Adrenal gland (tissue), 12 donors: Measurements from ENCODE around the gene SDK2. TPM values are rescaled to one million over a fixed set of nuclear protein-coding genes. Genes with fewer than 3 reads are reported as not detected.
"Not testable (repeated sequence)": the region's sequence is repeated elsewhere in the genome, so short reads cannot be mapped to it uniquely, and the experiment has no call there.

Source experiments
- DNase-seq, 7 donors: peaks; one replicate each; pipeline ENCODE4 v3.0.0-alpha.2; 2019 to 2020
- H3K27ac ChIP-seq, 5 donors: fragments of 200-600 bp; sonication (generic) in 4 of 5; 1 replicate in 3 of 5; 2 replicates in 2 of 5; pipeline versions ENCODE4 v1.5.1 to v1.8.0; 2016 to 2020; ENCODE audit warnings: mild to moderate bottlenecking in 1 of 5
- H3K27me3 ChIP-seq: fragments of 200-600 bp; 2 replicates; pipeline ENCODE4 v1.8.0; 2021
- H3K36me3 ChIP-seq, 2 donors: fragments of 200-600 bp; replicated peaks in 1 of 2; 1 replicate in 1 of 2; 2 replicates in 1 of 2; pipeline versions ENCODE4 v1.5.1 to v1.8.0; 2018 to 2022
- H3K4me1 ChIP-seq, 2 donors: fragments of 200-600 bp; replicated peaks in 1 of 2; 1 replicate in 1 of 2; 2 replicates in 1 of 2; pipeline versions ENCODE4 v1.5.1 to v1.8.0; 2018 to 2021
- H3K4me3 ChIP-seq, 4 donors: fragments of 200-600 bp; sonication (generic) in 3 of 4; one replicate each; pipeline ENCODE4 v1.5.1; 2016 to 2018
- H3K9me3 ChIP-seq, 3 donors: fragments of 200-600 bp; sonication (generic) in 1 of 3; replicated peaks in 1 of 3; 1 replicate in 2 of 3; 2 replicates in 1 of 3; pipeline versions ENCODE4 v1.5.1 to v1.8.0; 2016 to 2021
- POLR2A ChIP-seq, 2 donors: fragments of 450-650 bp; IDR thresholded peaks; one replicate each; pipeline ENCODE4 v1.6.1; 2017; ENCODE audit warnings: antibody characterized with exemption in 2 of 2, mild to moderate bottlenecking in 2 of 2, moderate library complexity in 1 of 2
- WGBS, 4 donors: extraction: QIAGEN DNeasy Blood & Tissue Kit in 2 of 4; methylation state at CpG; one replicate each; pipeline versions ENCODE4 v1.1.5 to v1.1.7; 2013 to 2017; 5-methylcytosine and 5-hydroxymethylcytosine counted together
- intact Hi-C, 2 donors: fragments of 100-400 bp; cut with DNase I; formaldehyde crosslinking; loops; one replicate each; pipeline versions ENCODE4 v1.14.1 to v1.15.0; 2022 to 2023
- polyA plus RNA-seq, 3 donors: library from polyadenylated mRNA; stranded (reverse); fragments of 200-250 nt in 2 of 3; fragments of 350-450 nt in 1 of 3; fragmentation: Illumina TruSeq in 1 of 3; extraction: RNeasy Lipid Tissue Mini Kit (QIAGEN cat#74804) in 1 of 3; gene quantifications; one replicate each; pipeline ENCODE4 v1.2.3, GENCODE V29; 2013 to 2014
- total RNA-seq, 9 donors: library from RNA; depleted of rRNA in 4 of 9; stranded (reverse); fragments of >200 nt in 4 of 9; fragments of 120-200 nt in 1 of 9; fragmentation: NEBNext Ultra II Directional in 1 of 9; extraction: Animal tissue kit (Norgen Biotek cat#: 25700) in 1 of 9; gene quantifications; one replicate each; pipeline versions ENCODE4 v1.1.0 to v1.2.4, GENCODE V29; 2013 to 2023
- TF ChIP-seq, protein P1 (sequence below), 6 experiments: fragments of 450-650 bp in 4 of 6; fragments of 200-600 bp in 2 of 6; sonication (generic) in 1 of 6; IDR thresholded peaks; 1 replicate in 5 of 6; 2 replicates in 1 of 6; pipeline versions ENCODE4 v1.5.1 to v1.8.0; 2016 to 2021; ENCODE audit warnings: antibody characterized with exemption in 6 of 6, mild to moderate bottlenecking in 2 of 6, moderate library complexity in 1 of 6
- donor health status: healthy with polysubstance abuse.
- donor health status: Bipolar disorder and iron deficiency.
- donor health status: DM: yes; HTN: yes; CAD: no.
- donor health status: DM: no; HTN: no; CAD: no.
- donor health status: DM: no; HTN: no; CAD: no.
- donor health status: DM: yes; HTN: yes; CAD: no.

Gene SDK2
- total and polyA plus RNA-seq, 12 donors: 0.27 to 2.1 (median 0.84) TPM

DNA sequence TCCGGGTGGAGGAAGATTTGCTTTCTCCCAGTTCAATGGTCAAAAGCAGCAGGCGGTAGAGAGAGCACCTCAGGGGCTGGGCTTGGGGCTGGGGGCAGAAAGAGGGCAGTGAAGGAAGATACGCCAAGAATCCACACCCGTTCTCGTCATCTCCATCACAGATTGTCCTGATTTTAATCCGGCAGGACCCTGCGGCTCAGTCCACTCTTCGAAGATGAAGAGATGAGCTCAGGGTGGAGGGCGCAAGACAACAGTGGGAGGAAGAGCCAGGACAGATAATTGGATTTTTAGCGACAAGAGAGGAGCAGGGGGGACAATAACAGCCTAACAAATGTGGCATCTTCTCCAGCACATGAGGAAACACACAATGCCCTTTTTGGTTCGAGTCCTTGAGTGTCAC is 165.9 kb downstream of the SDK2 start:
- H3K27ac ChIP-seq: no peak overlapping the region
- DNase-seq: no peak
- peaks cover 0 to 5% of the 10 kb centered on the region in 2 donors for H3K4me1 ChIP-seq
- intact Hi-C loops: loop anchor here in 1 of 2 donors (10.0 kb wide), 1 partner anchor 56 kb away; no protein-coding TSS in a partner anchor
- 68 to 70% (median 69%) methylated on average over 11 of the region's 11 CpGs for WGBS, 4 donors
- no peak for TF ChIP-seq POLR2A (IDR thresholded peaks at IDR 0.05)
- TF ChIP-seq, protein P1, sequence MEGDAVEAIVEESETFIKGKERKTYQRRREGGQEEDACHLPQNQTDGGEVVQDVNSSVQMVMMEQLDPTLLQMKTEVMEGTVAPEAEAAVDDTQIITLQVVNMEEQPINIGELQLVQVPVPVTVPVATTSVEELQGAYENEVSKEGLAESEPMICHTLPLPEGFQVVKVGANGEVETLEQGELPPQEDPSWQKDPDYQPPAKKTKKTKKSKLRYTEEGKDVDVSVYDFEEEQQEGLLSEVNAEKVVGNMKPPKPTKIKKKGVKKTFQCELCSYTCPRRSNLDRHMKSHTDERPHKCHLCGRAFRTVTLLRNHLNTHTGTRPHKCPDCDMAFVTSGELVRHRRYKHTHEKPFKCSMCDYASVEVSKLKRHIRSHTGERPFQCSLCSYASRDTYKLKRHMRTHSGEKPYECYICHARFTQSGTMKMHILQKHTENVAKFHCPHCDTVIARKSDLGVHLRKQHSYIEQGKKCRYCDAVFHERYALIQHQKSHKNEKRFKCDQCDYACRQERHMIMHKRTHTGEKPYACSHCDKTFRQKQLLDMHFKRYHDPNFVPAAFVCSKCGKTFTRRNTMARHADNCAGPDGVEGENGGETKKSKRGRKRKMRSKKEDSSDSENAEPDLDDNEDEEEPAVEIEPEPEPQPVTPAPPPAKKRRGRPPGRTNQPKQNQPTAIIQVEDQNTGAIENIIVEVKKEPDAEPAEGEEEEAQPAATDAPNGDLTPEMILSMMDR (IDR thresholded peaks at IDR 0.05): no peak
- H3K9me3 ChIP-seq: no peaks in the 10 kb centered on the region
- no peaks in the 10 kb centered on the region for H3K36me3 ChIP-seq
- H3K4me3 ChIP-seq: no peak overlapping the region
- H3K27me3 ChIP-seq: no peaks in the 10 kb centered on the region

DNA sequence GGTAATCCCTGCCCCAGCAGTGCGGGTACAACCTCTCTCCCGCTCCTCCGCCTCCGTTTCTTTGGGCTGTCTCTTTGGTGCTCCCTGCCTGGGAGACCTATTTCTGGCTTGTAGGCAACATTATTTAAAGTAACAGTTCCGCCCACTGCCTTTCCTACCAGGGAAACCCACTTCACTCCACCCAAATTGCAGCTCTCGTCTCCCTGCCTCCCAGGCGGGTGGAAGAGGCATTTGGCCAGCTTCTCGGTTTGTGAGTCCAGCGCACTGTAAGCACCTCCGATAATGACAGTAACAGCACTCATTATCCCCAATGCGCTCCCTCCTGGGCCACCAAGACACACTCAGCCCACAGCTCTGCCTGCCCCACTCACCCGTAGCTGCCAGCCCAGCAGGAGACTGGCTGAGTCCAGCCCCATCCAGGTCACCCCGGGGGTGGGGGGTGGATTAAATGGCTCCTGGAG is 167.3 kb downstream of the SDK2 start:
- H3K36me3 ChIP-seq: no peaks in the 10 kb centered on the region
- WGBS, 4 donors: 59 to 70% (median 65%) methylated on average over 13 of the region's 13 CpGs
- H3K9me3 ChIP-seq: no peaks in the 10 kb centered on the region
- H3K4me1 ChIP-seq: peaks cover 0 to 5% of the 10 kb centered on the region in 2 donors
- intact Hi-C loops: loop anchor here in 1 of 2 donors (10.0 kb wide), 1 partner anchor 58 kb away; no protein-coding TSS in a partner anchor
- TF ChIP-seq POLR2A (IDR thresholded peaks at IDR 0.05): no peak
- TF ChIP-seq, protein P1 (IDR thresholded peaks at IDR 0.05): no peak
- DNase-seq: no peak
- H3K4me3 ChIP-seq: no peak overlapping the region
- no peaks in the 10 kb centered on the region for H3K27me3 ChIP-seq
- no peak overlapping the region for H3K27ac ChIP-seq

DNA sequence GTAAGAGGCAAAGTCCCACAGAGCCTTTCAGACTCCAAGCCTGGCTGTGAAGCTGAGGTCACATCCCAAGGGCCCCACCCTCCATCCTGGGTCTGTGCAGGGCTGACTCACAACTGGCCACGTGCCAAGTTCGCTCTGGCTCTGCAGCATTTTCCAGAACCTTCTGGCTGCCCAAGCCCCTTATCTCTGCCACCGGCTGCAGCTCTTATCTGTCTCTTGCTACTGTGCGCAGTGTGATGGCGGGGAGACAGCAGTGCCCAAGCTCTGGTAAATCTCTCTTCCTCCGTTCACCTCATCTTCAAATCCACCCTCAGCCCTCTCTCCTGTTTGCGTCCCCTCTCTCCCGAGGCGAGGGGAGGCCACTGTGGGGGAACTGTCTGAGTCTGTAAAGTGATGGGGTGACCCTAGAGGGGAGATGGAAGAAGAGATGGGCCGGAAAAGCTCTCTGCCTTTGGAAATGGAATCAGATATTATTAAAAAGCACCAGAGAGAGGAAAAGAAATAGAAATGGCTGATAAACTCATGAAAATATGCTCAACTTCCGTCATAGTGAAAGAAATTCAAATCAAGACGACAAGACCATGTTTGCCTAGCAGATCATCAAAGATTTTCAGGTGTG is 169.8 kb downstream of the SDK2 start:
- Histone ChIP-seq H3K9me3 (no peaks in the 10 kb centered on the region), H3K4me1 (peaks cover 0 to 5% of the 10 kb centered on the region in 2 donors), H3K4me3 (no peak overlapping the region), H3K27me3 (no peaks in the 10 kb centered on the region), H3K36me3 (no peaks in the 10 kb centered on the region), H3K27ac (peak overlapping the region in 1 of 5 donors; percentile 59)
- DNase-seq: peak; percentile 74 to 93 (median 81)
- 20 to 32% (median 26%) methylated on average over 11 to 12 of the region's 12 CpGs for WGBS, 4 donors
- intact Hi-C loops: loop anchor here in 1 of 2 donors (10.0 kb wide), 1 partner anchor 60 kb away; no protein-coding TSS in a partner anchor
- TF ChIP-seq, protein P1 (IDR thresholded peaks at IDR 0.05): no peak
- TF ChIP-seq POLR2A (IDR thresholded peaks at IDR 0.05): no peak

DNA sequence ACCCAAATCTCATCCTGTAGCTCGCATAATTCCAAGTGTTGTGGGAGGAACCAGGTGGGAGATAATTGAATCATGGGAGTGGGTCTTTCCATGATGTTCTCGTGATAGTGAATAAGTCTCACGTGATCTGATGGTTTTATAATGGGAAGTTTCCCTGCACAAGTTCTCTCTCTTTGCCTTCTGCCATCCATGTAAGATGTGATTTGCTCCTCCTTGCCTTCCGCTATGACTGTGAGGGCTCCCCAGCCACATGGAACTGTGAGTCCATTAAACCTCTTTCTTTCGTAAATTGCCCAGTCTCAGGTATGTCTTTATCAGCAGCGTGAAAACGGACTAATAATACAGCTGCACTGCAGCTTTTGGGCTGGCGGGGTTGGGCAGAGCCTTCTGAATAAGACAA is 171.5 kb downstream of the SDK2 start:
- intact Hi-C loops: loop anchor here in 1 of 2 donors (10.0 kb wide), 1 partner anchor 62 kb away; no protein-coding TSS in a partner anchor
- H3K27ac ChIP-seq, DNase-seq, H3K27me3 ChIP-seq, H3K36me3 ChIP-seq, H3K4me3 ChIP-seq, H3K9me3 ChIP-seq, H3K4me1 ChIP-seq: not testable (repeated sequence)
- WGBS, 4 donors: 80 to 83% (median 81%) methylated on average over 8 of the region's 8 CpGs
